ENCODE data around the gene LRRC46.

- TF ChIP-seq CTCF (IDR thresholded peaks at IDR 0.05) (no peak), POLR2A (IDR thresholded peaks at IDR 0.05) (no peak)
Observed at GRCh38 chr17:47808036-47808829, 23.2 kb upstream of the LRRC46 start.

Measured in thyroid gland (tissue), 4 donors.